H7 (cell line): ENCODE data around the gene CEP152. TPM values are rescaled to one million over a fixed set of nuclear protein-coding genes. Genes with fewer than 3 reads are reported as not detected.
"Not testable (repeated sequence)": the region's sequence is repeated elsewhere in the genome, so short reads cannot be mapped to it uniquely, and the experiment has no call there.

Experiments
- DNase-seq: peaks from one replicate; pipeline ENCODE4 v3.0.0; 2012
- H3K27me3 ChIP-seq: 2 replicates; pipeline ENCODE4 v1.6.0; 2011; ENCODE audit warnings: mild to moderate bottlenecking, low read length; ENCODE audit not compliant: control insufficient read depth, insufficient read depth
- H3K36me3 ChIP-seq: replicated peaks from 2 replicates; pipeline ENCODE4 v1.5.1; 2011; ENCODE audit warnings: low read length; ENCODE audit not compliant: control insufficient read depth, insufficient read depth
- H3K4me3 ChIP-seq: 2 replicates; pipeline ENCODE4 v1.5.1; 2011; ENCODE audit warnings: low read depth, mild to moderate bottlenecking, control low read depth, low read length, moderate library complexity; ENCODE audit not compliant: insufficient read depth
- total RNA-seq: library from RNA; depleted of rRNA; stranded (reverse); fragments of >200 nt; shearing (Covaris generic); gene quantifications from 2 replicates; pipeline ENCODE4 v1.2.3, GENCODE V29; 2014

The CEP152 gene
- total RNA-seq, 1 experiment from 2014 or later = 5.5 TPM

DNA sequence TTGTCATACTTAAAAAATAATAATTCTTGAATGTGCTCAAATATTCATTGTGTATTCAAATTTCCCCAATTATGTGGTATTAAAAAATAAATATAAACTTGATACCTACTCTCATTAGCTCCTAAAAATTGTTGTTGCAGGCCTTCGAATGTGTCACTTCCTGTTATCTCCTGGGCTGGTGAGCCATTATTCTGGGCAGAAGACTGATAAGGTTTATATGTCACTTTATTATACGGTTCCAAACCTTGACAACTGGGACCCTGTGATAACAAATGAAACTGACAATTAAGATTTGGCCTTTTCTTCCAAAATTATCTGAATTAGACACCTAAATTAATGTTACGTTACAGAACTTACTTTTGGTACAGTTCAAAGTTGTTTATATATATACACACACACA lies 15.0 kb downstream of the CEP152 start:
- no peak for DNase-seq
- Histone ChIP-seq H3K36me3 (peaks cover 3% of the 10 kb centered on the region), H3K4me3 (no peak overlapping the region), H3K27me3 (no peaks in the 10 kb centered on the region)

DNA sequence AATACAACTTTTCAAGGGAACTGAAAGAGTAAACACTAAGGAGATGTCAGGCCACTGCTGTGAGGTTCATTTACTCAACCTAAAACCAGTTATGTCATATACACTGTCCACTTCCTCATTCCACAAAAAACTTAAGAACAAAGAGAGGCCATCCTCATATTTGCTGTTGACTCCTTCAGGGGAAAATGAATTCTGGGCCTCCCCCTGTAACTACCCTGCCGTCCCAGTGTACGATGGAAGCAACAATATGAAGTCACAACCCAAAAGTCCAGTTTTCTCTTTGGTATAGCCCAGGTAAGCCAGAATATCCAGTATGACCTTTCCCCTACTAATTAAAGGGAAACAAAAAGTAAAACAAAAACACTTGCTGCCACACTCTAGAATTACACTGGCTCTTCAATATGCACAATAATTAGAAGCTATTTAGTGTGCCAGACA lies 16.2 kb downstream of the CEP152 start:
- no peak overlapping the region for H3K4me3 ChIP-seq
- DNase-seq = no peak
- no peaks in the 10 kb centered on the region for H3K27me3 ChIP-seq
- H3K36me3 ChIP-seq = peaks cover 3% of the 10 kb centered on the region

DNA sequence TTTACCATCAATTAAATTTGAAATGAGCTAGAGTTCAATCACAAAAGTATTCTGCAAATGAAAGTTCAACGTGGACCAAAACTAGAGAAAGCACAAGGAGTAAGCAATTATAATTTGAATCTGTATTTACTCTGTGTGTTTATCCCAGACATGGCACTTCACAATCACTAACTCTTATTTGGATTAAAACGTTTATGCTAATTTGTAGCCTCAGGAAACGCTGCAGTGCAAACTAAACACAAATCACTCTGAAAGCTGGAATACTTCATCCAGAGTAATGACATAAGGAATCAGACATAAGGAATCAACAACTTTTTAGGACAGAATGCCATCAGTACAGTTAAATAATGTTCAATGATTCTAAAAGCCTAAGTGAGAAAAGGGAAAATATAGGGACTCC lies 18.5 kb downstream of the CEP152 start:
- peaks cover 3% of the 10 kb centered on the region for H3K36me3 ChIP-seq
- H3K27me3 ChIP-seq = no peaks in the 10 kb centered on the region
- no peak for DNase-seq
- no peak overlapping the region for H3K4me3 ChIP-seq

DNA sequence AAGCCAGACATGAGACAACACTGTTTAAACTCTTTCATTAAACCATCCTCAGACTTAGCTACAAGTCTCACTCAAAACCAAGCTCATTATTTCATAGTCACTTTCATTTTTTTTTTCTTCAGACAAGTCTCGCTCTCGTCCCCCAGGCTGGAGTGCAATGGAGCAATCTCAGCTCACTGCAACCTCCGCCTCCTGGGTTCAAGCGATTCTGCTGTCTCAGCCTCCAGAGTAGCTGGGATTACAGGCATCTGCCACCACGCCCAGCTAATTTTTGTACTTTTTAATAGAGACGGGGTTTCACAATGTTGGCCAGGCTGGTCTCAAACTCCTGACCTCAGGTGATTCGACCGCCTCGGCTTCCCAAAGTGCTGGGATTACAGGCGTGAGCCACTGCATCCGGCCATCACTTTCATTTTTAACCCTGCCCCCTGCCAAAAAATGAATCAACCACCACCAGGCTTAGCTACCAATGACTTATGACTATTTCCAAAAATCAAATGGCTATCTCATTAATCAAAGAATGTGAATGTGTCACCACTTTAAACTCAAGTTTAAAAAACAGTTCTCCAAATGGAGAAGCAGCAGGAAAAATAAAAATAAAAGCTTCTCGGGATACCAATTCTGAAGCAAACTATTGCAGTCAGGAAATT lies 20.3 kb downstream of the CEP152 start:
- not testable (repeated sequence) for H3K36me3 ChIP-seq, H3K27me3 ChIP-seq, DNase-seq, H3K4me3 ChIP-seq

DNA sequence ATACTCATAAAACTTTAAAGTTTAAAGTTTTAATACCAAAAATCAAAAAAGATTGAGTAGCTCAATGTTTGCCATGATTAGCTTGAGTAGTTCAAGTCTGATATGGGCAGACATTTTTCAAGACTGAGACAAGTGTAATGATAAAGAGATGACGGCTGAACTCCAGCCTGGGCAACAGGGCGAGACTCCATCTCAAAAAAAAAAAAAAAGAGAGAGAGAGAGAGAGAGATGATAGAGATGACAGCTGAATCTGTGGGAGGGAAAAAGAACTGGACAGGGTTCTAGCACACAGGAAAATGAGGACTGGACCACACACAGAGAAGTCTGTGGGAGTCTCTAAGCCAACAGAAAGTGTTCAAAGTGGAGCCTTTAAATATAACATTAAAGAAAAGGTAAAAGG lies 25.2 kb downstream of the CEP152 start:
- Histone ChIP-seq H3K4me3 (no peak overlapping the region), H3K36me3 (peaks cover 5% of the 10 kb centered on the region), H3K27me3 (no peaks in the 10 kb centered on the region)
- DNase-seq = no peak

DNA sequence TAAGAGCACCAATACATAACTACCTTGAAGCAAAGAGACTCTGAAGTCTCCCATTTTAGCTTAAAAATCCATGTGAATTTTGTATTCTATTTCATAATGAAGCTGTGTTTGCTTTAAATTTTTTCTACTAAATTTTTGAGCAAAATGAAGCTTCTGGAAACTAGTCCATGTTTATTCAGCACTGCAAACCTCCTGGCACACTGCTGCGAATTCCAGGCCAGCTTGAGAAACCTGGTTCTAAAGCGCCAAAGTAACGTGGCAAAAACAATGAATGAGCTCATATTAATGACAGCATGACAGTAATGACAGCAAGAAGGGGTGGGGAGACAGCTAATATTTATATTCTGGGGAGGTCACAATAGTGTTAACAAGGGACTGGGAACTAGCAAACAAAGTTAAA lies 25.7 kb downstream of the CEP152 start:
- Histone ChIP-seq H3K4me3 (no peak overlapping the region), H3K36me3 (peaks cover 5% of the 10 kb centered on the region), H3K27me3 (no peaks in the 10 kb centered on the region)
- no peak for DNase-seq

DNA sequence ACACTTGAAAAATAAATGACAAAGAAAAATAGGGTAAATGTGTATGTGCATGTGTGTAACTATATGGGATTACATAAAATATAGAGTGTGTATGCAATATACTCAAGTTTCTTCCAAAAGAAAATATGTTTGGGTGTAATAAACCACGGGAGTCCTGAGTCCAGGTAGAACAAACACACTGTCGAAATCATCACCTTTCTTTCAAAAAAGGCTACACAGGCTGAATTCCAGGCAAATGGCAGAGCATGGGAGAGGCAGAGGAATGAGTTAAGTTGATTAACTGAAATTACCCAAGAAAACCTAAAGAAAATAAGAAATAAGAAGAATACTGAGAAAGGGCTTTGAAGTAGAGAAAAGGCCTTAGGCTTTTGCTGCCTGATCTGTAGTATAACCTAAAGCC lies 26.1 kb downstream of the CEP152 start:
- DNase-seq = no peak
- no peak overlapping the region for H3K4me3 ChIP-seq
- H3K27me3 ChIP-seq = no peaks in the 10 kb centered on the region
- H3K36me3 ChIP-seq = peaks cover 5% of the 10 kb centered on the region

DNA sequence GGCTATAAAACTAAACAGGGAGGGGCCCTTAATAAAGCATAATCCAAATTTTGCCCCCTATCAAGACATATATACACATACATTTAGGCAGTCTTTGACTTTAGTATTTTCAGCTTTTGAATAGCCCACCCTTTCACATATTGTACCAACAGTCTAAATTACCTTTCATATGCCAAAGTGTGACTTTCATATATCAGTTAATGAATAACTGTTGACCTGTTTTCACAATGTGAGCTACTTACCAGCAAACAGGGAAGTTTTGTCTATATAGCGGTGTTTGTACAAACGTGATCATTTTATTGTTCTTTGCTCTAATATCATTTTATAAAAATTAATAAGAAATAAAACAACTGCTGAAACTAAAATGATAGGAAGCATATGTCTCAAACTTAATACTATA lies 28.0 kb downstream of the CEP152 start:
- Histone ChIP-seq H3K4me3 (no peak overlapping the region), H3K27me3 (no peaks in the 10 kb centered on the region), H3K36me3 (peaks cover 6% of the 10 kb centered on the region)
- DNase-seq = no peak

- no peak for DNase-seq
- Histone ChIP-seq H3K4me3 (no peak overlapping the region), H3K27me3 (no peaks in the 10 kb centered on the region), H3K36me3 (peaks cover 6% of the 10 kb centered on the region)
Observed at GRCh38 chr15:48781481-48782081, 29.3 kb downstream of the CEP152 start.

GRCh38 chr15:48781017-48781416 lies 29.9 kb downstream of the CEP152 start:
- Histone ChIP-seq H3K4me3 (no peak overlapping the region), H3K27me3 (no peaks in the 10 kb centered on the region), H3K36me3 (peaks cover 6% of the 10 kb centered on the region)
- DNase-seq = no peak

GRCh38 chr15:48778331-48778730 lies 32.5 kb downstream of the CEP152 start:
- DNase-seq = no peak
- no peaks in the 10 kb centered on the region for H3K27me3 ChIP-seq
- H3K36me3 ChIP-seq = peaks cover 4% of the 10 kb centered on the region
- H3K4me3 ChIP-seq = no peak overlapping the region

- no peak overlapping the region for H3K4me3 ChIP-seq
- no peak for DNase-seq
Observed at GRCh38 chr15:48777645-48778330, 33.1 kb downstream of the CEP152 start.

DNA sequence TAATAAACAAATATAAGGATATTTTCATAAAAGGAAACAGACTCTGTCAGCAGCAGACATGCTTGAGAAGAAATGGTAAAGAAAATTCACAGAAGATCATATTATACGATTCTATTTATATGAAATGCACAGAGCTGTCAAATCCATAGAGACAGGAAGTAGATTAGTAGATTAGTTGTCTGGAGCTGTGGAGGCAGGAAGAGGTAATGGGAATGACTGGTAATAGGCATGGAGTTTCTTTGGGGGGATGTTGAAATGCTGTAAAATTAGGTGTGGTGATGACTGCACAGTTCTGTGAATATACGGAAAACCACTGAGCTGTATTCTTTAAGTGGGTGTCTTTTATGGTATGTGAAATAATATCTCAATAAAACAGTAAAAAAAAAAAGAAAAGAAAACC lies 35.3 kb downstream of the CEP152 start:
- Histone ChIP-seq H3K36me3 (0 out of 2 replicates have a peak, but pooled peaks cover 1% of the 10 kb centered on the region), H3K4me3 (no peak overlapping the region), H3K27me3 (no peaks in the 10 kb centered on the region)
- DNase-seq = no peak

More at GRCh38 chr15:48777645-48778330, 33.1 kb downstream of the CEP152 start:
- peaks cover 4% of the 10 kb centered on the region for H3K36me3 ChIP-seq
- H3K27me3 ChIP-seq = no peaks in the 10 kb centered on the region

DNA sequence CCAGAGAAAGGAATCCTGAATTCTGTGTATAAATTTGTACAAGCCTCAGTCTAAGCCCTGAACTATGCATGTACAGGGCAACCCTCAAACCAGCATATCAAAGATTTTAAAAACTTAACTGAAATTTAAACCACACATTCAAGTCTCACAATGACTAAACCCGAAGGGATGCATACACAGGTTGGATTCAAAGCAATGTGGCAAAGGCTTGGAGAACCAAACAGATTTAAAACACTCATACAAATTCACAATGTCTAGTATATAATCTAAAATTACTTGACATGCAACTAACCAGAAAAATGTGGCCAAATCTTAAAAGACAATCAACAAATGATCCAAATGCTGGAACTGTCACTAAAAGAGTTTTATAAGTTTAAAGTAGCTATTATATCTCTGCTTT lies 36.4 kb downstream of the CEP152 start:
- Histone ChIP-seq H3K27me3 (no peaks in the 10 kb centered on the region), H3K36me3 (0 out of 2 replicates have a peak, but pooled peaks cover 1% of the 10 kb centered on the region), H3K4me3 (no peak overlapping the region)
- DNase-seq = no peak

- no peaks in the 10 kb centered on the region for H3K27me3 ChIP-seq
- no peak for DNase-seq
- H3K36me3 ChIP-seq = no peaks in the 10 kb centered on the region; the same call in 1 of the 2 replicates
- no peak overlapping the region for H3K4me3 ChIP-seq
Observed at GRCh38 chr15:48766196-48766595, 44.7 kb downstream of the CEP152 start.
